ENCODE results near the gene TMPRSS11F.

GRCh38 chr4:68123525-68123924 is 6.1 kb downstream of the TMPRSS11F start:
- TF ChIP-seq HDGF (IDR thresholded peaks at IDR 0.05; ENCODE audit: borderline replicate concordance), result no peak
- TF ChIP-seq ZNF384 (IDR thresholded peaks at IDR 0.05), result no peak
